HK-2 (cell line): ENCODE measurements around the gene DUS1L.

Experiments used
- DNase-seq: peaks from one replicate; pipeline ENCODE4 v3.0.0-alpha.2; 2018; ENCODE audit not compliant: unreplicated experiment

Gene DUS1L

DNA sequence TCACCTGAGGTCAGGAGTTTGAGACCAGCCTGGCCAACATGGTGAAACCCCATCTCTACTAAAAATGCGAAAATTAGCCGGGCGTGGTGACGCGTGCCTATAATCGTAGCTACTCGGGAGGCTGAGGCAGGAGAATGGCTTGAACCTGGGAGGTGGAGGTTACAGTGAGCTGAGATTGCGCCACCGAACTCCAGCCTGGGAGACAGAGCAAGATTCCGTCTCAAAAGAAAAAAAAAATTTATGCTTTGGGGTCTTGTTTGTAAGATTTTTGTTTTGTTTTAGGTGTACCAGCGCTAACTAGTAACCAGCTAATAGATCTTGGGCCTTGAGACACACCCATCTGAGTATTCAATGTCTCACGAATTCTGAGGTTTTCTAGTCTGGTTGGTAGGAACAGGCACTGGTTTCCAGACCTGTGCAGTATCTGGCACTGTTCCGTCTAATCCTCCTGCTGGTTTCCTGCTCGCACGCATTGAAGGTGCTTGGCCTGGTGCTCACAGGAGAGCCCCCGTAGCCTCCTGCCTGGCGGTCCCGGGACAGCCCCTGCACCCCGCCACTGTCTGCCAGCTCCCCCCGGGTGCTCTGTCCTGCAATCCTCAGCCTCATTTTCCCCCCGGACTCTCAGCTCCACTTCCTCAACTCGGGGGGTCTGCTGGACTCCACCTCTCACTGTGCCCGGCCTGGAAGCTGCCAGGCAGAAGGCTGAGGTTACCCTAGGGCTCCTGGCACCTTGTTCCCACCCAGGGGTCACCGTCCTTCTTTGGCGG, 10.6 kb upstream of the DUS1L start:
- no peak for DNase-seq

- no peak for DNase-seq
These were observed 7.8 kb upstream of the DUS1L start for GRCh38 chr17:82073446-82073845.

DNA sequence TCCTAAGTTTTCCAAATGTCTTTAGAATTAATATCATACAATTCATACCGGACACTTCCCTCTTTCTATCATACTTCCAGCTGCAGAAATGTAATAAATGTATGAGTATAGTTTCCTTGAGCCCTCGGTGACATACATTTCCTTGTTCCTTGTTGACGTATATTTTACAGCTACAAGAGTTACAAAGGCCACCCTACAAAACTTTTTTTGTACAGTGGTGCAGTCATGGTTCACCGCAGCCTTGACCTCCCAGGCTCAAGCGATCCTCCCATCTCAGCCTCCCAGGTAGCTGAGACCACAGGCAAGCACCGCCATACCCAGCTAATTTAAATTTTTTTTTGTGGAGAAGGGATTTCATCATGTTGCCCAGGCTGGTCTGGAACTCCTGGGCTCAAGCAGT, 7.2 kb upstream of the DUS1L start:
- DNase-seq, result no peak

- no peak for DNase-seq
These were observed 5.0 kb upstream of the DUS1L start for GRCh38 chr17:82070611-82071010.

DNA sequence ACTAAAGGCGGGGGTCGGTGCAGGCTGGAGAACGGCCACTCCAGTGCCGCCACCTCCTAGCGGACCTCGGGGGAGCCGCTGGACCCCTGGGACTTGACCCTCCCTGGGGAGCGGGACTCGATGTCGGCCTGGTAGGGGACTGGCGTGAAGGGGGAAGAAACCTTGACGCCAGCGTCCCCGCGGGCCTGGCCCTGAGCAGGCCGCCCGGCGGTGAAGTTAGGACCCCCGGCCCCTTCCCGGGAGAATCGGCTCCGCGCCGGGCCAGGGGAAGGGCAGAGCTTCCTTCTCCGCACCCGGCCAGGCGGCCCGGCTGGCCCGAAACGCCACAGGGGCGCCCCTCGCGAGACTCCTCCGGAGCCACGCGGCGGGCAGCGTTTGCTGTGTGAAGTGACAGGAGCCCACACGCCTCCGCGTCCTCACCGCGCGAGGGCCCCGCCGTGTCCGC, 389 bp downstream of the DUS1L start:
- DNase-seq, result no peak

GRCh38 chr17:82064433-82065192, 991 bp downstream of the DUS1L start:
- DNase-seq, result peak; percentile 49

DNA sequence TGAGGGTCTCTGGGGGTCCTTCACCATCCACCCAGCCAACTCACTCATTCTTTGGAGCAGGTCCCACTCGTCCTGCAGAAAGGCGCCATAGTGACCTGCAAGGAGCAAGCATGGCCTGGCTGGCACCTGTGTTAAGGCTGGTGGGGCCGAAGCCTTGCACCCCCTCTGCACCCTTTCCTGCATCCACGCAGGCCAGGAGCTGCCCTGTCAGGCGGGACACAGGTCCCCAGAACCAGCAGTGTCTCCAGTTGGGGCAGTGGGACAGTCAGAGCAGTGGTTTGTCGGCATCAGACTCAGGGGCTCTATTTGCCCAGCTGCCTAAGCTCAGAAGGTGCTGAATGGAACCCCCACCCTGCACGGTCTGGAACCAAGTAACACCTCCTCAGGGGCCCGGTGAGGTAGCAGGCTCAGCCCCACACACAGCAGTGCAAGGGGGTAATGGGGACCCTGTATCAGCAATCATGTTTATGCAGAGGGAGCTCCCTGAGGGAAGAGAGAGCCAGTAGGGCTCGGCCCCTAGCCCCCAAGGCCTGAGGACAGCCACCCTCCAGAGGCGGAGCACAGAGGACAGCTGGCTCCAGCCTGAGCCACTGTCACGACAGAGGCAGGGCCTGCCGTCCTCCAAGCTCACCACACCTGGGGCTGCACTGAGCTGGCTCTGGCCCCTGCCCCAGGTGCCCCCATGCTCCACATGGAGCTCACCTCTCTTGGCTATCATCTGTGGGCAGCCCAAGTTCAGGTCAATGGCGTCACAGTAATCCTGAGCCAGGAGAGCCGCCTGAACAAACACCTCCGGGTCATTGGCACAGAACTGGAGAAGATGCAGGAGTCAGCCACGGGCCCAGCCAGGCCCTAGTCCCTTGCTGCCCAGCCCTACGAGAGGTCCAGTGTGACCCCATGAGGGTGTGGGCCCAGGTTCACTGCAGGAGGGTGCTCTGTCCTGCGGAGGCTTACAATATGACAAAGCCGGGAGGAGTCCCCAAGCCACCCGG, 1.9 kb downstream of the DUS1L start:
- DNase-seq, result no peak

DNA sequence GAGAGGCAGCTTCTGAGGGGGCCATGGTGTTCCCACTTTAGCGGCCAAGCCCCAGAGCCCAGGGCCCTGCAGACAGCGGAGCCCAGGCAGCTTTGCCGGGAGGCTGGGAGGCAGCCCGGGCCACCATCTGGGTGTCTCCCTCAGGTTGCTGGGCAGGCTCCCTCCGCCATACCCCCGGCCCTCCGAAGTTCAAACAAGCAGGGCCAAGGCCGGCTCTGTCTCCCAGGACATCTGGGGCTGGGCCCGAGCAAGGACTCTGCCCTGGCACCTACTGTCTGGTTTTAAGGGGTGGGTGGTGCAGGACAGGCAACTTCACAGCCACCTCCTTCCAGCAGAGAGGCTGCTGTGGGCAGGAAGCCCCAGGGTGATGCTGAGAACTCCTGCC, 2.6 kb downstream of the DUS1L start:
- no peak for DNase-seq

DNA sequence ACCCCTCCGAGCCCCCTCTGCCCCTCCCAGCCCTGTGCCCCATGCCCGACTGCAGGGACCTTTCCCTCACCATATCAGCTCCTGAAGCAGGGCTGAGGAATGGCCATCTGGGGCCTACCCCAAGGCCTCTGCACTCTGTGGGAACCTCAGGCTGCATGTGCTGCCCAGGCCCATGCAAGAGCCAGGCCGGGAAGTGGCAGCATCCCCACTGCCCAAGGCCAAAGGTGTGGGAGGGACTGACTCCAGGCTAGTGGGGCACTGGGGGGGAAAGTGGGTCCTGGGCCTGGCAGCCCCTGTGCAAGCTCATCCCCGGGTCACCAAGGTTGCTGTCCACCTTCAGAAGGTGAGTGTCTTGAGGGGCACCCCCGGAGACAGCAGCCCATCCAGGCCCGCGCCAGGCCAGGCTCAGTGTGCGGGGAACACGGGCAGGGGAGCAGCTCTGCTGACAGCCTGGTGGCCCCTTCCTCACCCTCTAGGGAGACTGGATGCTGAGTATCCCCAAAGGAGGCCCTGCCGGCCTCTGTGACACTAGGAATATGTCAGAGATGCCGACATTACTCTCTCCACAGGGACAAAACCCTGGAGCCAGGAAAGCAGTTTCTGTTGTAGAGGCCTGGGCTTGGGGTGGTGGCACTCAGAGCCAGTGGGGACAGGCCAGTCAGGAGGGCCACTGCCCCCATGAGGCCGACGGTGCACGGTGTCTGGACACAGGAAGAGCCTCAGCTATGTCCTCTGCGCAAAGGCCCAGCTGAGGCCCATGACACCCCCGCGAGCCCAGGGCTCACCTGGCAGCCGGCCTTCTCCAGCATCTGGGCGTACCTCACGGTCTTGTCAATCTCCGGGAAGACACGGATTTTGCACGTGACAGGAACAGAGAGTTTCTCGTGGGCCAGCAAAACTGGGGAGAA, 3.3 kb downstream of the DUS1L start:
- DNase-seq, result no peak

- no peak for DNase-seq
These were observed 4.3 kb downstream of the DUS1L start for GRCh38 chr17:82061047-82061925.

GRCh38 chr17:82060614-82061013, 5.0 kb downstream of the DUS1L start:
- no peak for DNase-seq

DNA sequence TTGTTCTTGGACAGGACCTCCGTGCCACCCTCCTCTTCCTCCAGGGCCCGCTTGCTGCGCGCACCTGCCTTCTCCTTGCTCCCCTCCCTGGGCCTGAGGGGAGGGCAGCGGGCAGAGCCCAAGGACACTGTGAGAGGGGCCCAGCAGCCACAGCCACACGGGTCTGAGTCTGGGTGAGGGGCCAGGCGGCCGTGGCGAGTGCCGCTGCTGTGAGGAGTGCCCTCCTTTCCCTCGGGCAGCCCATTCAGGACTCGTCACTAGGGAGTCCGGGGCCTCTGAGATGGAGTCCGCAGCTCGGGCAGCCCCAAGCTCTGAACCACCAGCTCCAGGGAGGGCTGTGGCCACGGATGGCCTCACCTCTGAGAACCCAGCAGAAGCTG, 5.6 kb downstream of the DUS1L start:
- DNase-seq, result no peak

- DNase-seq, result no peak
These were observed 6.2 kb downstream of the DUS1L start for GRCh38 chr17:82059272-82060000.

DNA sequence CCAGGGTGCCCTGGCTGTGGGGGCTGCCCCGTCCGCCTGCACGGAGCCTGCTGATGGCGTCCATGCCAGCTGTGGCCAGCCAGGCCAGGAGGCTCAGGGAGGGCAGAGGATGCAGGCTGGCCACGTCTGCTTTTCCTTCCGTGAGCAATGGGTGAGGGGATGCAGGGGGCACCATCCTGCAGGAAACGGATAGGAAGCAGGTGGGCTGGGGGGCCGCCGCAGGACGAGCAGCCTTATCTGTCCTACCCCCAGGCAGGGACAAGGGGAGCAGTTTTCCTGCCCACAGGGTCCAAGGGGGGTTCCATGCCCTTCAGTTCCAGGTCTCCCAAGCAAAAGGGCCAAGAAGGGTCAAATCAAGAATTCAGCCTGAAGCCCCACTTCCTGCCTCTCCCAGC, 6.8 kb downstream of the DUS1L start:
- no peak for DNase-seq

- no peak for DNase-seq
These were observed 7.3 kb downstream of the DUS1L start for GRCh38 chr17:82058230-82058854.

DNA sequence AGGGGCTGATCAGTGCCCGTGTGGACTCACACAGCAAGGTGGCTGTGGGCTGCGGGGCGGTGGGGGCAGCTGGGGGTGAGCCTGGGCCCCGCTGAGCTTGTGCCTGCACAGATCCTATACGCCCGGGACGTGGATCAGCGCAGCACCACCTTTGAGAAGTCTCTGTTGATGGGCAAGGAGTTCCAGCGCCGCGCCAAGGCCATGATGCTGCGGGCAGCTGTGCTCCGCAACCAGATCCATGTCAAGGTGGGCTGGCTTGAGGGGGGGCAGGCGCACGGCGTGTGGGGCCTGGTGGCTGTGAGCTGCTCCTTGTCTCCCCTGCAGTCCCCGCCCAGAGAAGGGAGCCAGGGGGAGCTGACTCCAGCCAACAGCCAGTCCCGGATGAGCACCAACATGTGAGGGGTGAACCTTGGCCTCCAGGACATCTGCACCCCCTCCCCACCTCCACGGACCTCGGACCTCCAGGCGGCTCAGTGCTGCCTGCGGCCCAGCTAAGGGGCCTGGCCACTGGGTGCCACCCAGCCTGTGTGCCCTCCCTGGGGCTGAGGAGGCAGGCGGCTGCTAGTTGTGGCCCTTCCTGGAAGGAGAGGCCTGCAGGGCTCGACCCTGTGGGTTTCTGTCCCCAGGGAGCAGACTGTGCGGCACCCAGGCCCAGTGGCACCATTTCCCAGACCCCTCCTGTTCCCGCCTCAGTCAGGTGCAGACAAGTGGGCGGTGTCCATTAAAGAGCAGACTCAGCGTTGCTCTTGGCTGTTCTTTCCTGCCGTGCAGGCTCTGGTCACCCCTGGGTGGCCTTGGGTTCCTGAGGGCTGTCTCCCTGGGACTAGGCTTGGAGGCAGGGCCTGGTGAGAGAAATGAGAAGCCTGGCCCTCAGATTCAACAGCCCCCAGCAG, 8.6 kb downstream of the DUS1L start:
- DNase-seq, result no peak

GRCh38 chr17:82055965-82056728, 9.5 kb downstream of the DUS1L start:
- DNase-seq, result no peak
